ENCODE results near the gene TIGD1. TPM values are rescaled to one million over a fixed set of nuclear protein-coding genes. Genes with fewer than 3 reads are reported as not detected.
"Not testable (repeated sequence)": the region's sequence is repeated elsewhere in the genome, so short reads cannot be mapped to it uniquely, and the experiment has no call there.

The TIGD1 gene
- total and polyA plus RNA-seq, 7 donors: 2.3 to 6.8 (median 4.1) TPM

DNA sequence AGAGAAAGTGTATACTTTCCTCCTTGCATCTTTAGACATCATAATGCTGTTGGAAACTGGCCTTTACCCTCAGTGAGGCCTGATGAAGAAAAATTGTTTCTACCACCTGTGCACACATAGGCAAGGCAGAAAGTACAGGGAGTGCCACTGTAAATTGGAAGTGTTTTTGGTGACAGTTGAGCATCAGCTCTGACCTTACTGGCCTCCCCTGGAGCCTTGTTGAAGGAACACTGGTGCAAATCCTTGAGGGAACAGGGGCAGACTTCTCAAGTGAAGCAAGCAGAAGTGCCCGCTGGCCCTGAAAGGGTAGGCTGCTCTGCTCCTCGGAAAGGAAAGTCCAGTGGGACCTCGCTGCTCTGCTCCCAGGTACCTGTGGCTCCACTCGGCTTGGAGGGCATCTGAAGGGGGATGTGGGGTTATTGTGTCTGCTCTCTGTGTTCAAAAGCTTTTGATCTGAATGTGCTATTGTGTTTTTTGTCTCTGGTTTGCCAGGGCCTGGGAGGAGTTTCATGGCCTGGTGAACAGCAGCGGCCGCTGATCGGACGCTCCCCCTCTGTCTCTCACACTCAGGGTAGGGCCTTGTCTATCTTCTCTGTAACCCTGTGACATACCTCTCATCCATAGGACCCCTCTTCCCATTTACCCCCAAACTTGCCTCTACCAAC, 23.5 kb upstream of the TIGD1 start:
- peaks cover 4 to 34% of the 10 kb centered on the region in 2 donors for H3K36me3 ChIP-seq (ENCODE audit: insufficient read depth in 1 of 2, low read depth in 1 of 2)
- no peaks in the 10 kb centered on the region for H3K27me3 ChIP-seq (ENCODE audit: insufficient read depth in 3 of 3, low read length in 2 of 3)
- peaks cover 52% of the 10 kb centered on the region for H3K4me1 ChIP-seq
- WGBS, 3 donors: 66 to 96% (median 73%) methylated on average over 8 of the region's 8 CpGs
- peak overlapping the region; percentile 92 for H3K27ac ChIP-seq
- H3K9me3 ChIP-seq: no peaks in the 10 kb centered on the region
- peak overlapping the region; percentile 67 for H3K4me3 ChIP-seq
- no peak for DNase-seq
- TF ChIP-seq, protein P1, sequence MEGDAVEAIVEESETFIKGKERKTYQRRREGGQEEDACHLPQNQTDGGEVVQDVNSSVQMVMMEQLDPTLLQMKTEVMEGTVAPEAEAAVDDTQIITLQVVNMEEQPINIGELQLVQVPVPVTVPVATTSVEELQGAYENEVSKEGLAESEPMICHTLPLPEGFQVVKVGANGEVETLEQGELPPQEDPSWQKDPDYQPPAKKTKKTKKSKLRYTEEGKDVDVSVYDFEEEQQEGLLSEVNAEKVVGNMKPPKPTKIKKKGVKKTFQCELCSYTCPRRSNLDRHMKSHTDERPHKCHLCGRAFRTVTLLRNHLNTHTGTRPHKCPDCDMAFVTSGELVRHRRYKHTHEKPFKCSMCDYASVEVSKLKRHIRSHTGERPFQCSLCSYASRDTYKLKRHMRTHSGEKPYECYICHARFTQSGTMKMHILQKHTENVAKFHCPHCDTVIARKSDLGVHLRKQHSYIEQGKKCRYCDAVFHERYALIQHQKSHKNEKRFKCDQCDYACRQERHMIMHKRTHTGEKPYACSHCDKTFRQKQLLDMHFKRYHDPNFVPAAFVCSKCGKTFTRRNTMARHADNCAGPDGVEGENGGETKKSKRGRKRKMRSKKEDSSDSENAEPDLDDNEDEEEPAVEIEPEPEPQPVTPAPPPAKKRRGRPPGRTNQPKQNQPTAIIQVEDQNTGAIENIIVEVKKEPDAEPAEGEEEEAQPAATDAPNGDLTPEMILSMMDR (IDR thresholded peaks at IDR 0.05): no peak
- peak; percentile 3 to 57 (median 12) for ATAC-seq
- intact Hi-C loops (cut with DNase I): loop anchor here in 1 of 2 donors (2.0 kb wide), 1 partner anchor 23 kb away; the partner anchor contains the start of genes EIF4E2 and TIGD1

GRCh38 chr2:232573042-232573441, 22.7 kb upstream of the TIGD1 start:
- no peaks in the 10 kb centered on the region for H3K9me3 ChIP-seq
- H3K4me3 ChIP-seq: peak overlapping the region; percentile 67
- no peak for ATAC-seq
- intact Hi-C loops (cut with DNase I): no loop called here
- TF ChIP-seq, protein P1 (IDR thresholded peaks at IDR 0.05): no peak
- H3K4me1 ChIP-seq: peaks cover 59% of the 10 kb centered on the region
- DNase-seq: no peak
- H3K27ac ChIP-seq: peak overlapping the region; percentile 92
- peaks cover 5 to 42% of the 10 kb centered on the region in 2 donors for H3K36me3 ChIP-seq (ENCODE audit: insufficient read depth in 1 of 2, low read depth in 1 of 2)
- H3K27me3 ChIP-seq (ENCODE audit: insufficient read depth in 3 of 3, low read length in 2 of 3): no peaks in the 10 kb centered on the region

GRCh38 chr2:232571026-232571474, 20.7 kb upstream of the TIGD1 start:
- no peak for ATAC-seq
- intact Hi-C loops (cut with DNase I): no loop called here
- Histone ChIP-seq H3K4me3 (no peak overlapping the region), H3K27ac (peak overlapping the region; percentile 92), H3K27me3 (ENCODE audit: insufficient read depth in 3 of 3, low read length in 2 of 3) (no peaks in the 10 kb centered on the region), H3K4me1 (peaks cover 51% of the 10 kb centered on the region), H3K9me3 (no peaks in the 10 kb centered on the region), H3K36me3 (ENCODE audit: insufficient read depth in 1 of 2, low read depth in 1 of 2) (peaks cover 18 to 62% of the 10 kb centered on the region in 2 donors)
- WGBS, 3 donors: 65 to 77% (median 69%) methylated on average over 7 of the region's 7 CpGs
- TF ChIP-seq, protein P1 (IDR thresholded peaks at IDR 0.05): no peak
- no peak for DNase-seq

DNA sequence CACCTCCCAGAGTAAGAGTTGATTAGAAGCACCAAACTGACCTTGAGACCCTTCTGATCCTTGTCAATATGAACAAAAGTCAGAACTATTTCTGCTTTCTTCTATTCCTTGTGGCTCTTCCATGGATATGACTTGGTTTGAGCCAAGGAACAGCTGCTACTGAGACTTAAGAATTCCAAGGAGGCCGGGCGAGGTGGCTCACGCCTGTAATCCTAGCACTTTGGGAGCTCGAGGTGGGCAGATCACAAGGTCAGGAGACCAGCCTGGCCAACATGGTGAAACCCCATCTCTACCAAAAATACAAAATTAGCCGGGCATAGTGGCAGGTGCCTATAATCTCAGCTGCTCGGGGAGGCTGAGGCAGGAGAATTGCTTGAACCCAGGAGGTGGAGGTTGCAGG, 20.1 kb upstream of the TIGD1 start:
- intact Hi-C loops (cut with DNase I): not testable (repeated sequence)
- peak overlapping the region; percentile 92 for H3K27ac ChIP-seq

DNA sequence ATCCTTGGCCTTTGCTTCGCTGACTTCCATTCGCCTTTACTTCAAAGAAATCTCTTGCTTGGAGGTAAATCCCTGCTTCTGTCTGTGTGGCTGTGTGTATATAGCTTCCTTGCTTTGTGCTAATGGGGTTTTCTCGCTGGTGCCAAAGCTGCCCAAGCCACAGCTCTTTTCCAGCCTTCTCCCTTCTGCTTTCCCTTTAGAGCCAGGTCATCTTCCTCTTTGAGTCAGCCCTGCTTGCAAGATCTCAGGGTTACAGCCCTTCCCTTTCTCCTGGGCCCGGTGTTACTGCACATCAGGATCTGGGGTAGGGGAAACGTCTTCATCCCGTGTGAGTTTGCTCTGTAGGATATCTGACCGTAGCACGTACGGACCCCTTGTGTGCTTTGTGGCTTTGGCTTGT, 19.2 kb upstream of the TIGD1 start:
- Histone ChIP-seq H3K9me3 (no peaks in the 10 kb centered on the region), H3K4me1 (peaks cover 52% of the 10 kb centered on the region), H3K27ac (peak overlapping the region; percentile 92), H3K36me3 (ENCODE audit: insufficient read depth in 1 of 2, low read depth in 1 of 2) (peaks cover 24 to 77% of the 10 kb centered on the region in 2 donors), H3K4me3 (no peak overlapping the region), H3K27me3 (ENCODE audit: insufficient read depth in 3 of 3, low read length in 2 of 3) (no peaks in the 10 kb centered on the region)
- intact Hi-C loops (cut with DNase I): loop anchor here in 1 of 2 donors (2.0 kb wide), 1 partner anchor 43 kb away; the partner anchor contains the start of gene CHRND
- ATAC-seq (no peak), DNase-seq (no peak)
- WGBS, 3 donors: 93 to 94% (median 94%) methylated on average over 9 of the region's 9 CpGs
- TF ChIP-seq, protein P1 (IDR thresholded peaks at IDR 0.05): no peak

More for the DNA sequence above, 20.1 kb upstream of the TIGD1 start:
- H3K36me3 ChIP-seq (ENCODE audit: insufficient read depth in 1 of 2, low read depth in 1 of 2): peaks cover 24 to 68% of the 10 kb centered on the region in 2 donors
- H3K27me3 ChIP-seq (ENCODE audit: insufficient read depth in 3 of 3, low read length in 2 of 3); H3K9me3 ChIP-seq; H3K4me3 ChIP-seq; DNase-seq: not testable (repeated sequence)
- 32 to 73% (median 47%) methylated on average over 6 of the region's 6 CpGs for WGBS, 3 donors
- ATAC-seq: peak in 1 of 4 donors; percentile 19
- H3K4me1 ChIP-seq: peaks cover 54% of the 10 kb centered on the region
